T-cell (primary cell): ENCODE measurements around the gene ERCC1. TPM values are rescaled to one million over a fixed set of nuclear protein-coding genes. Genes with fewer than 3 reads are reported as not detected.

Source experiments
- ATAC-seq, 4 experiments: fragments of 200-7000 bp in 3 of 4; fragments of 150-1000 bp in 1 of 4; cut with Tn5 transposase; replicated peaks in 1 of 4; 1 replicate in 3 of 4; 2 replicates in 1 of 4; pipeline ENCODE4 v1.10.0; 2021; ENCODE audit warnings: moderate library complexity in 3 of 4, mild to moderate bottlenecking in 2 of 4, moderate number of reproducible peaks in 1 of 4
- CTCF ChIA-PET, 2 donors: fragments of 300-600 bp; sonication (Branson Sonifier 250); formaldehyde crosslinking; loops; one replicate each; lab custom pipeline; 2022; ENCODE audit warnings: antibody characterized with exemption in 2 of 2; lab: Charles Lee
- POLR2A ChIA-PET, 2 donors: fragments of 300-600 bp; sonication (Branson Sonifier 250); formaldehyde crosslinking; loops; one replicate each; lab custom pipeline; 2022; ENCODE audit warnings: antibody characterized with exemption in 2 of 2; lab: Charles Lee
- DNase-seq, 35 experiments: peaks; one replicate each; pipeline versions ENCODE4 v3.0.0 to v3.0.0-alpha.2; 2013 to 2023
- H3K27ac ChIP-seq: one replicate; pipeline ENCODE4 v1.5.1; 2013; ENCODE audit warnings: low read length
- H3K27me3 ChIP-seq, 2 experiments: replicated peaks in 1 of 2; 1 replicate in 1 of 2; 2 replicates in 1 of 2; pipeline versions ENCODE4 v1.6.1 to v1.7.0; 2013; ENCODE audit warnings: low read length in 1 of 2, mixed read lengths in 1 of 2; ENCODE audit not compliant: control insufficient read depth in 2 of 2, insufficient read depth in 2 of 2; ENCODE audit errors: extremely low read depth in 1 of 2
- H3K36me3 ChIP-seq, 2 donors: 1 replicate in 1 of 2; 2 replicates in 1 of 2; pipeline versions ENCODE4 v1.6.1 to v1.7.0; 2013; ENCODE audit warnings: low read length in 1 of 2; ENCODE audit not compliant: control insufficient read depth in 2 of 2, insufficient read depth in 1 of 2; ENCODE audit errors: extremely low read depth in 1 of 2
- H3K4me1 ChIP-seq, 2 experiments: 1 replicate in 1 of 2; 2 replicates in 1 of 2; pipeline versions ENCODE4 v1.6.1 to v1.7.0; 2013; ENCODE audit warnings: low read length in 2 of 2, mixed read lengths in 1 of 2; ENCODE audit not compliant: insufficient read depth in 2 of 2, control insufficient read depth in 1 of 2; ENCODE audit errors: extremely low read depth in 1 of 2
- H3K4me3 ChIP-seq, 2 donors: 1 replicate in 1 of 2; 2 replicates in 1 of 2; pipeline versions ENCODE4 v1.5.1 to v1.7.0; 2013; ENCODE audit warnings: mild to moderate bottlenecking in 2 of 2, low read length in 1 of 2, moderate library complexity in 1 of 2; ENCODE audit not compliant: control insufficient read depth in 1 of 2; ENCODE audit errors: extremely low read depth in 1 of 2
- H3K9me3 ChIP-seq: 2 replicates; pipeline ENCODE4 v1.7.0; 2013
- H3K27ac Mint-ChIP-seq, 2 donors: one replicate each; pipeline ENCODE4 v1.8.0; 2020 to 2021; ENCODE audit warnings: mild to moderate bottlenecking in 2 of 2, mixed read lengths in 2 of 2
- H3K27me3 Mint-ChIP-seq, 2 donors: one replicate each; pipeline ENCODE4 v1.8.0; 2021 to 2022; ENCODE audit warnings: mixed read lengths in 2 of 2
- H3K36me3 Mint-ChIP-seq: one replicate; pipeline ENCODE4 v1.8.0; 2021; ENCODE audit warnings: mixed read lengths
- H3K4me1 Mint-ChIP-seq, 3 donors: one replicate each; pipeline ENCODE4 v1.8.0; 2020 to 2022; ENCODE audit warnings: mixed read lengths in 3 of 3, mild to moderate bottlenecking in 1 of 3
- H3K4me3 Mint-ChIP-seq, 3 donors: one replicate each; pipeline ENCODE4 v1.8.0; 2020 to 2022; ENCODE audit warnings: mild to moderate bottlenecking in 3 of 3, mixed read lengths in 3 of 3, moderate library complexity in 3 of 3
- H3K9me3 Mint-ChIP-seq, 3 donors: one replicate each; pipeline ENCODE4 v1.8.0; 2020 to 2022; ENCODE audit warnings: mixed read lengths in 3 of 3
- WGBS: methylation state at CpG from one replicate; pipeline ENCODE4 v1.1.5; 2013; ENCODE audit warnings: missing lambda C conversion rate; ENCODE audit not compliant: insufficient coverage; 5-methylcytosine and 5-hydroxymethylcytosine counted together
- total RNA-seq, 35 experiments: library from RNA in 6 of 35; stranded (reverse) in 6 of 35; fragments of 120-200 nt in 1 of 35; gene quantifications; one replicate each; pipeline versions ENCODE4 v1.2.1 to v1.2.4 and lab custom pipeline; 2013 to 2026

The ERCC1 gene
- total RNA-seq, 5 donors from 2014 or later (not counting 1 experiment from before 2014, with no cell fraction given): 41.7 to 55.4 (median 51.6) TPM

- Histone ChIP-seq H3K4me1 (peaks cover 0 to 4% of the 10 kb centered on the region in 2 experiments), H3K36me3 (peaks cover 16 to 21% of the 10 kb centered on the region in 2 donors)
- POLR2A ChIA-PET: interaction anchor here in 1 of 2 donors (0.6 kb wide), 1 partner anchor 279 kb away, joined by 8 read pairs; no protein-coding TSS in a partner anchor
These were observed 65.4 kb downstream of the ERCC1 start for GRCh38 chr19:45358213-45358792.

GRCh38 chr19:45357445-45357783 lies 66.3 kb downstream of the ERCC1 start:
- ATAC-seq: no peak
- POLR2A ChIA-PET: no interaction called here
- Mint-ChIP-seq H3K27ac (no peak overlapping the region), H3K27me3 (no peaks in the 10 kb centered on the region), H3K4me1 (no peaks in the 10 kb centered on the region), H3K4me3 (no peak overlapping the region), H3K36me3 (peaks cover 38% of the 10 kb centered on the region), H3K9me3 (no peaks in the 10 kb centered on the region)
- CTCF ChIA-PET: no interaction called here
- no peak overlapping the region for H3K27ac ChIP-seq
- no peaks in the 10 kb centered on the region for H3K27me3 ChIP-seq
- 100% methylated on average over 7 of the region's 11 CpGs for WGBS
- no peak overlapping the region for H3K4me3 ChIP-seq
- peaks cover 0 to 4% of the 10 kb centered on the region in 2 experiments for H3K4me1 ChIP-seq
- no peaks in the 10 kb centered on the region for H3K9me3 ChIP-seq
- H3K36me3 ChIP-seq: peaks cover 10 to 22% of the 10 kb centered on the region in 2 donors
- no peak for DNase-seq

More at GRCh38 chr19:45358213-45358792, 65.4 kb downstream of the ERCC1 start:
- 95% methylated on average over 10 of the region's 12 CpGs for WGBS
- Histone ChIP-seq H3K9me3 (no peaks in the 10 kb centered on the region), H3K27me3 (no peaks in the 10 kb centered on the region), H3K4me3 (no peak overlapping the region), H3K27ac (no peak overlapping the region)
- Mint-ChIP-seq H3K4me1 (no peaks in the 10 kb centered on the region), H3K4me3 (no peak overlapping the region), H3K27ac (no peak overlapping the region), H3K36me3 (peaks cover 36% of the 10 kb centered on the region), H3K27me3 (no peaks in the 10 kb centered on the region), H3K9me3 (no peaks in the 10 kb centered on the region)
- CTCF ChIA-PET: no interaction called here
- no peak for DNase-seq
- ATAC-seq: no peak

Other genes with a start within 250 kb of the ERCC1 start
- 10 to 100 TPM; 53.9 to 92.4 (median 73.7) TPM for gene TRAPPC6A, start 245.7 kb downstream of the ERCC1 start, total RNA-seq
- gene BLOC1S3, start 245.1 kb downstream of the ERCC1 start, total RNA-seq: 10 to 100 TPM; 14.9 to 36.2 (median 32.8) TPM
- not detected for gene EXOC3L2, start 178.5 kb downstream of the ERCC1 start, total RNA-seq
- 10 to 100 TPM; 28.0 to 34.8 (median 29.9) TPM for gene MARK4, start 172.6 kb downstream of the ERCC1 start, total RNA-seq
- not detected for gene CKM, start 101.0 kb downstream of the ERCC1 start, total RNA-seq
- gene KLC3, start 83.2 kb downstream of the ERCC1 start, total RNA-seq: under 1 TPM in 1 of 5 donors, not detected in 4; 0.35 TPM
- gene ERCC2, start 53.3 kb downstream of the ERCC1 start, total RNA-seq: 10 to 100 TPM; 14.5 to 23.2 (median 21.3) TPM
- 10 to 100 TPM in 4 of 5 donors, 1 to 10 TPM in 1; 7.9 to 15.7 (median 12.5) TPM for gene PPP1R13L, start 18.8 kb downstream of the ERCC1 start, total RNA-seq
- gene POLR1G, start 17.3 kb downstream of the ERCC1 start, total RNA-seq: 1 to 10 TPM in 3 of 5 donors, under 1 TPM in 2; 0.82 to 6.2 (median 5.0) TPM
- gene FOSB, start 44.1 kb upstream of the ERCC1 start, total RNA-seq: 1,000 to 10,000 TPM in 1 of 5 donors, 100 to 1,000 TPM in 1, 10 to 100 TPM in 1, 1 to 10 TPM in 2; 6.7 to 1,173 (median 10.4) TPM
- gene RTN2, start 73.1 kb upstream of the ERCC1 start, total RNA-seq: 1 to 10 TPM; 1.7 to 2.5 (median 2.2) TPM
- gene PPM1N, start 74.5 kb upstream of the ERCC1 start, total RNA-seq: 10 to 100 TPM in 2 of 5 donors, 1 to 10 TPM in 3; 5.6 to 14.6 (median 10.0) TPM
- 100 to 1,000 TPM in 3 of 5 donors, 10 to 100 TPM in 2; 77.4 to 113 (median 101) TPM for gene VASP, start 83.6 kb upstream of the ERCC1 start, total RNA-seq
- 10 to 100 TPM in 2 of 5 donors, 1 to 10 TPM in 3; 7.9 to 11.4 (median 9.6) TPM for gene OPA3, start 160.9 kb upstream of the ERCC1 start, total RNA-seq
- gene GPR4, start 178.3 kb upstream of the ERCC1 start, total RNA-seq: under 1 TPM in 1 of 5 donors, not detected in 4; 0.20 TPM
- gene EML2, start 215.5 kb upstream of the ERCC1 start, total RNA-seq: 10 to 100 TPM; 63.7 to 90.5 (median 74.1) TPM
- gene GIPR, start 244.3 kb upstream of the ERCC1 start, total RNA-seq: 10 to 100 TPM in 1 of 5 donors, 1 to 10 TPM in 4; 6.9 to 10.8 (median 7.1) TPM